ENCODE data around the gene TRAM2. TPM values are rescaled to one million over a fixed set of nuclear protein-coding genes. Genes with fewer than 3 reads are reported as not detected.

The TRAM2 gene
- total and polyA plus RNA-seq, 4 donors, result 7.3 to 20.3 (median 13.0) TPM

DNA sequence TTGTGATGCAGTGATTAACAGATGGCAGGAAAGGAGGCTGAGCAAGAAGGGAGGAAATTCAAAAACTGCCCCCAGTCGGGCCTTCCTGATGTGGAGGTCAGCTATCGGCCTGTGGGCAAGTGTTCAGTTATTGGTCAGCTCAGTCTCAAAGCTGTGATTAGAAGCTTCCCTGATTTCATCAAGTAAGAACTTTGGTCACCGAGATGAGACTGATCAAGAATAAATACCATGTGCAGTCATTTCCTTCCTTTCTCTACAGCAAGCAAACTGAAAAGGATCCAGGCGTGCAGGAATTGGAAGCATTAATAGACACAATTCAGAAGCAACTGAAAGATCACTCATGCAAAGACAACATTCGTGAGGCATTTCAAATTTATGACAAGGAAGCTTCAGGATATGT, 87.0 kb downstream of the TRAM2 start:
- 70% methylated on average over 5 of the region's 5 CpGs for WGBS
- TF ChIP-seq JUND (IDR thresholded peaks at IDR 0.05) (no peak), GABPA (IDR thresholded peaks at IDR 0.05 in 1 of 2, conservative IDR thresholded peaks at IDR 0.05 in 1 of 2) (no peak), RXRA (IDR thresholded peaks at IDR 0.05) (no peak), RAD21 (IDR thresholded peaks at IDR 0.05) (no peak), FOXA1 (IDR thresholded peaks at IDR 0.05) (no peak), HNF4G (IDR thresholded peaks at IDR 0.05) (no peak), NR2F2 (IDR thresholded peaks at IDR 0.05) (no peak), YY1 (IDR thresholded peaks at IDR 0.05) (no peak), SP1 (IDR thresholded peaks at IDR 0.05) (no peak), FOXA2 (IDR thresholded peaks at IDR 0.05) (no peak)
- TF ChIP-seq, protein P1, sequence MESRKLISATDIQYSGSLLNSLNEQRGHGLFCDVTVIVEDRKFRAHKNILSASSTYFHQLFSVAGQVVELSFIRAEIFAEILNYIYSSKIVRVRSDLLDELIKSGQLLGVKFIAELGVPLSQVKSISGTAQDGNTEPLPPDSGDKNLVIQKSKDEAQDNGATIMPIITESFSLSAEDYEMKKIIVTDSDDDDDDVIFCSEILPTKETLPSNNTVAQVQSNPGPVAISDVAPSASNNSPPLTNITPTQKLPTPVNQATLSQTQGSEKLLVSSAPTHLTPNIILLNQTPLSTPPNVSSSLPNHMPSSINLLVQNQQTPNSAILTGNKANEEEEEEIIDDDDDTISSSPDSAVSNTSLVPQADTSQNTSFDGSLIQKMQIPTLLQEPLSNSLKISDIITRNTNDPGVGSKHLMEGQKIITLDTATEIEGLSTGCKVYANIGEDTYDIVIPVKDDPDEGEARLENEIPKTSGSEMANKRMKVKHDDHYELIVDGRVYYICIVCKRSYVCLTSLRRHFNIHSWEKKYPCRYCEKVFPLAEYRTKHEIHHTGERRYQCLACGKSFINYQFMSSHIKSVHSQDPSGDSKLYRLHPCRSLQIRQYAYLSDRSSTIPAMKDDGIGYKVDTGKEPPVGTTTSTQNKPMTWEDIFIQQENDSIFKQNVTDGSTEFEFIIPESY (IDR thresholded peaks at IDR 0.05), result no peak
- TF ChIP-seq, protein P2, sequence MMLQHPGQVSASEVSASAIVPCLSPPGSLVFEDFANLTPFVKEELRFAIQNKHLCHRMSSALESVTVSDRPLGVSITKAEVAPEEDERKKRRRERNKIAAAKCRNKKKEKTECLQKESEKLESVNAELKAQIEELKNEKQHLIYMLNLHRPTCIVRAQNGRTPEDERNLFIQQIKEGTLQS (IDR thresholded peaks at IDR 0.05), result no peak
- no peak overlapping the region for H3K4me3 ChIP-seq (ENCODE audit: low read depth in 1 of 3, low read length in 3 of 3)
- no peak for DNase-seq (ENCODE audit: low spot score)
- peaks cover 0 to 5% (median 0%) of the 10 kb centered on the region in 4 donors for H3K4me1 ChIP-seq (ENCODE audit: control insufficient read depth in 4 of 4, insufficient read depth in 4 of 4, low read length in 3 of 4)
- H3K9ac ChIP-seq (ENCODE audit: low read depth in 1 of 2, low read length in 2 of 2), result no peak overlapping the region
- H3K27ac ChIP-seq (ENCODE audit: low read depth in 1 of 2, low read length in 2 of 2), result no peak overlapping the region
- no peaks in the 10 kb centered on the region for H3K36me3 ChIP-seq (ENCODE audit: control insufficient read depth in 4 of 4, insufficient read depth in 3 of 4, low read depth in 1 of 4, low read length in 3 of 4)
- no peaks in the 10 kb centered on the region for H3K27me3 ChIP-seq (ENCODE audit: control insufficient read depth in 4 of 4, insufficient read depth in 4 of 4, low read length in 3 of 4)
- H3K9me3 ChIP-seq (ENCODE audit: control insufficient read depth in 4 of 4, low read length in 3 of 4), result no peaks in the 10 kb centered on the region

DNA sequence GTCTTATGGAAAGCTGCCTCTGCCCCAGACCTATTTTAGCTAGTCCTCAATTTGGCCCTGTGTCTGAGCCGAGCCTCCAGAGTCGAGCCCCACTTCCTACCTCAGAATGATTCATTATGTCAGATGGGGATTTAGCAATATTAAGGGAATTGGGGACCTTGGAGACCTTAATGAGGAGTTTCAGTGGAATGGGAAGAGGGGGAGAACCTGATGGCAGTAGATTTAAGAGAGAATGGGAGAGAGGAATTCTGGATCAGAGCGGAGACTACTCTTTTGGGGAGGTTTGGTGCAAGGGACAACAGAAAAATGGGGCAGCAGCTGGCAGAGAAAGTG, 93.2 kb downstream of the TRAM2 start:
- H3K27me3 ChIP-seq (ENCODE audit: control insufficient read depth in 4 of 4, insufficient read depth in 4 of 4, low read length in 3 of 4), result no peaks in the 10 kb centered on the region
- no peaks in the 10 kb centered on the region for H3K9me3 ChIP-seq (ENCODE audit: control insufficient read depth in 4 of 4, low read length in 3 of 4)
- no peaks in the 10 kb centered on the region for H3K36me3 ChIP-seq (ENCODE audit: control insufficient read depth in 4 of 4, insufficient read depth in 3 of 4, low read depth in 1 of 4, low read length in 3 of 4)
- no peak overlapping the region for H3K4me3 ChIP-seq (ENCODE audit: low read depth in 1 of 3, low read length in 3 of 3)
- H3K27ac ChIP-seq (ENCODE audit: low read depth in 1 of 2, low read length in 2 of 2), result no peak overlapping the region
- no peak for DNase-seq (ENCODE audit: low spot score)
- H3K4me1 ChIP-seq (ENCODE audit: control insufficient read depth in 4 of 4, insufficient read depth in 4 of 4, low read length in 3 of 4), result no peaks in the 10 kb centered on the region
- no peak overlapping the region for H3K9ac ChIP-seq (ENCODE audit: low read depth in 1 of 2, low read length in 2 of 2)
- TF ChIP-seq GABPA (IDR thresholded peaks at IDR 0.05 in 1 of 2, conservative IDR thresholded peaks at IDR 0.05 in 1 of 2) (no peak), RAD21 (IDR thresholded peaks at IDR 0.05) (no peak), YY1 (IDR thresholded peaks at IDR 0.05) (no peak)
- TF ChIP-seq, protein P3, sequence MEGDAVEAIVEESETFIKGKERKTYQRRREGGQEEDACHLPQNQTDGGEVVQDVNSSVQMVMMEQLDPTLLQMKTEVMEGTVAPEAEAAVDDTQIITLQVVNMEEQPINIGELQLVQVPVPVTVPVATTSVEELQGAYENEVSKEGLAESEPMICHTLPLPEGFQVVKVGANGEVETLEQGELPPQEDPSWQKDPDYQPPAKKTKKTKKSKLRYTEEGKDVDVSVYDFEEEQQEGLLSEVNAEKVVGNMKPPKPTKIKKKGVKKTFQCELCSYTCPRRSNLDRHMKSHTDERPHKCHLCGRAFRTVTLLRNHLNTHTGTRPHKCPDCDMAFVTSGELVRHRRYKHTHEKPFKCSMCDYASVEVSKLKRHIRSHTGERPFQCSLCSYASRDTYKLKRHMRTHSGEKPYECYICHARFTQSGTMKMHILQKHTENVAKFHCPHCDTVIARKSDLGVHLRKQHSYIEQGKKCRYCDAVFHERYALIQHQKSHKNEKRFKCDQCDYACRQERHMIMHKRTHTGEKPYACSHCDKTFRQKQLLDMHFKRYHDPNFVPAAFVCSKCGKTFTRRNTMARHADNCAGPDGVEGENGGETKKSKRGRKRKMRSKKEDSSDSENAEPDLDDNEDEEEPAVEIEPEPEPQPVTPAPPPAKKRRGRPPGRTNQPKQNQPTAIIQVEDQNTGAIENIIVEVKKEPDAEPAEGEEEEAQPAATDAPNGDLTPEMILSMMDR (IDR thresholded peaks at IDR 0.05; ENCODE audit: low read depth, low read length, missing input control), result no peak
- WGBS, result 97% methylated on average over 3 of the region's 3 CpGs

DNA sequence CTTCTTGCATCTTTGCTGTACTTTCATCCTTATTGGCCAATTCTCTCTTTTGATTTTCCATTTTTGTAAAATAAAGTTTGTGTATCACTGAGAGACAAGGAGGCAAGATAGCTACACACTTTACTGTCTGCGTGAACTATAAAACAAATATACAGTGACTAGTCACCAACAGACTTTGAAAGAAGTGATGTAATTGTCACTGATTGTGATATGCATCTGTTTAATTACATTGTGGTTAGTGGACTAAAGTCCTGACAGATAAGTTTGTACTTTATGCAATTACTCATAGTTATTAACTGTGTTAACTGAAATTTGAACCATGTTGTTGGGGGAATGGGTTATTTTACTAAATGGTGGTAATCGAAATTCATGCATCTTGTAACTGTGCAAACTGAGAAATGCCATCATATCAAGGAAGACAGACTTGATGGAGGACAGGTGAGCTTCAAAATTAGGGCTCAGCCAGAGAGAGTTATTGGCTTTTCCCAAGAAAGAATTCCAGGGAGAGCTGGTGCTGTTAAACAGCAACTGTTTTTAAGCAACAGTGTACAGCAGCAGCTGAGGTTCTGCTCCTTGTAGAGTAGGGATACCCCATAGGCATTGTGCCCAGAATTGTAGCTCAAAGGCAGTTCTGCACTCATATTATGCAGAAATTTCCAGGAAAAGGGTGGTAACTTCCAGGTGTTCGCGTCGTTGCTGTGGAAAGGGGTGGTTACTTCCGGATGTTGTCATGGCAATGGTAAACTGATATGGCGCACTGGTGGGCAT, 93.8 kb downstream of the TRAM2 start:
- no peak overlapping the region for H3K9ac ChIP-seq (ENCODE audit: low read depth in 1 of 2, low read length in 2 of 2)
- DNase-seq (ENCODE audit: low spot score), result no peak
- H3K4me1 ChIP-seq (ENCODE audit: control insufficient read depth in 4 of 4, insufficient read depth in 4 of 4, low read length in 3 of 4), result no peaks in the 10 kb centered on the region
- no peaks in the 10 kb centered on the region for H3K9me3 ChIP-seq (ENCODE audit: control insufficient read depth in 4 of 4, low read length in 3 of 4)
- H3K36me3 ChIP-seq (ENCODE audit: control insufficient read depth in 4 of 4, insufficient read depth in 3 of 4, low read depth in 1 of 4, low read length in 3 of 4), result no peaks in the 10 kb centered on the region
- H3K27ac ChIP-seq (ENCODE audit: low read depth in 1 of 2, low read length in 2 of 2), result no peak overlapping the region
- H3K27me3 ChIP-seq (ENCODE audit: control insufficient read depth in 4 of 4, insufficient read depth in 4 of 4, low read length in 3 of 4), result no peaks in the 10 kb centered on the region
- no peak overlapping the region for H3K4me3 ChIP-seq (ENCODE audit: low read depth in 1 of 3, low read length in 3 of 3)
- WGBS, result 91% methylated on average over 7 of the region's 7 CpGs
- TF ChIP-seq FOXA1 (IDR thresholded peaks at IDR 0.05) (no peak), SP1 (IDR thresholded peaks at IDR 0.05) (no peak), GABPA (IDR thresholded peaks at IDR 0.05 in 1 of 2, conservative IDR thresholded peaks at IDR 0.05 in 1 of 2) (no peak), JUND (IDR thresholded peaks at IDR 0.05) (no peak), NR2F2 (IDR thresholded peaks at IDR 0.05) (no peak), FOXA2 (IDR thresholded peaks at IDR 0.05) (no peak), RXRA (IDR thresholded peaks at IDR 0.05) (no peak), RAD21 (IDR thresholded peaks at IDR 0.05) (no peak), TAF1 (conservative IDR thresholded peaks at IDR 0.05) (no peak), HNF4A (conservative IDR thresholded peaks at IDR 0.05) (no peak)
- TF ChIP-seq, protein P4, sequence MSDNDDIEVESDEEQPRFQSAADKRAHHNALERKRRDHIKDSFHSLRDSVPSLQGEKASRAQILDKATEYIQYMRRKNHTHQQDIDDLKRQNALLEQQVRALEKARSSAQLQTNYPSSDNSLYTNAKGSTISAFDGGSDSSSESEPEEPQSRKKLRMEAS (IDR thresholded peaks at IDR 0.05), result no peak
- TF ChIP-seq, protein P5, sequence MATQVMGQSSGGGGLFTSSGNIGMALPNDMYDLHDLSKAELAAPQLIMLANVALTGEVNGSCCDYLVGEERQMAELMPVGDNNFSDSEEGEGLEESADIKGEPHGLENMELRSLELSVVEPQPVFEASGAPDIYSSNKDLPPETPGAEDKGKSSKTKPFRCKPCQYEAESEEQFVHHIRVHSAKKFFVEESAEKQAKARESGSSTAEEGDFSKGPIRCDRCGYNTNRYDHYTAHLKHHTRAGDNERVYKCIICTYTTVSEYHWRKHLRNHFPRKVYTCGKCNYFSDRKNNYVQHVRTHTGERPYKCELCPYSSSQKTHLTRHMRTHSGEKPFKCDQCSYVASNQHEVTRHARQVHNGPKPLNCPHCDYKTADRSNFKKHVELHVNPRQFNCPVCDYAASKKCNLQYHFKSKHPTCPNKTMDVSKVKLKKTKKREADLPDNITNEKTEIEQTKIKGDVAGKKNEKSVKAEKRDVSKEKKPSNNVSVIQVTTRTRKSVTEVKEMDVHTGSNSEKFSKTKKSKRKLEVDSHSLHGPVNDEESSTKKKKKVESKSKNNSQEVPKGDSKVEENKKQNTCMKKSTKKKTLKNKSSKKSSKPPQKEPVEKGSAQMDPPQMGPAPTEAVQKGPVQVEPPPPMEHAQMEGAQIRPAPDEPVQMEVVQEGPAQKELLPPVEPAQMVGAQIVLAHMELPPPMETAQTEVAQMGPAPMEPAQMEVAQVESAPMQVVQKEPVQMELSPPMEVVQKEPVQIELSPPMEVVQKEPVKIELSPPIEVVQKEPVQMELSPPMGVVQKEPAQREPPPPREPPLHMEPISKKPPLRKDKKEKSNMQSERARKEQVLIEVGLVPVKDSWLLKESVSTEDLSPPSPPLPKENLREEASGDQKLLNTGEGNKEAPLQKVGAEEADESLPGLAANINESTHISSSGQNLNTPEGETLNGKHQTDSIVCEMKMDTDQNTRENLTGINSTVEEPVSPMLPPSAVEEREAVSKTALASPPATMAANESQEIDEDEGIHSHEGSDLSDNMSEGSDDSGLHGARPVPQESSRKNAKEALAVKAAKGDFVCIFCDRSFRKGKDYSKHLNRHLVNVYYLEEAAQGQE (IDR thresholded peaks at IDR 0.05), result no peak
- TF ChIP-seq, protein P1 (IDR thresholded peaks at IDR 0.05), result no peak

Measured in liver (tissue), 9 donors.